Sigmoid colon (tissue), 7 donors: Measurements from ENCODE around the gene NR2C1. TPM values are rescaled to one million over a fixed set of nuclear protein-coding genes. Genes with fewer than 3 reads are reported as not detected.

Experiments
- DNase-seq: peaks from one replicate; pipeline ENCODE4 v3.0.0-alpha.2; 2019
- H3K27ac ChIP-seq, 4 donors: fragments of 200-600 bp; sonication (generic); one replicate each; pipeline ENCODE4 v1.5.1; 2016 to 2019; ENCODE audit warnings: mild to moderate bottlenecking in 1 of 4
- H3K27me3 ChIP-seq, 3 donors: fragments of 200-600 bp; sonication (generic); one replicate each; pipeline ENCODE4 v1.5.1; 2019; ENCODE audit warnings: mild to moderate bottlenecking in 1 of 3
- H3K36me3 ChIP-seq, 4 donors: fragments of 200-600 bp; sonication (generic); one replicate each; pipeline ENCODE4 v1.5.1; 2016 to 2019
- H3K4me1 ChIP-seq, 4 donors: fragments of 200-600 bp; sonication (generic); one replicate each; pipeline ENCODE4 v1.5.1; 2017 to 2019
- H3K4me3 ChIP-seq, 4 donors: fragments of 200-600 bp; sonication (generic); one replicate each; pipeline ENCODE4 v1.5.1; 2017 to 2019; ENCODE audit warnings: mild to moderate bottlenecking in 2 of 4, moderate library complexity in 1 of 4
- H3K9me3 ChIP-seq, 4 donors: fragments of 200-600 bp in 3 of 4; sonication (generic) in 3 of 4; one replicate each; pipeline versions ENCODE4 v1.5.1 to v1.6.1; 2013 to 2019
- EP300 ChIP-seq, 4 donors: sonication (generic); formaldehyde crosslinking; IDR thresholded peaks; one replicate each; pipeline ENCODE4 v1.6.1; 2017; ENCODE audit warnings: antibody characterized with exemption in 4 of 4
- POLR2A ChIP-seq, 2 donors: fragments of 450-650 bp; IDR thresholded peaks; one replicate each; pipeline ENCODE4 v1.6.1; 2016; ENCODE audit warnings: antibody characterized with exemption in 2 of 2, mild to moderate bottlenecking in 2 of 2, moderate library complexity in 2 of 2
- POLR2AphosphoS5 ChIP-seq, 4 donors: sonication (generic); formaldehyde crosslinking; IDR thresholded peaks; one replicate each; pipeline ENCODE4 v1.6.1; 2017; ENCODE audit warnings: antibody characterized with exemption in 4 of 4
- WGBS, 2 donors: extraction: QIAGEN DNeasy Blood & Tissue Kit; methylation state at CpG; one replicate each; pipeline ENCODE4 v1.1.7; 2013; 5-methylcytosine and 5-hydroxymethylcytosine counted together
- intact Hi-C: fragments of 100-400 bp; cut with DNase I; formaldehyde crosslinking; loops from one replicate; pipeline ENCODE4 v1.15.1; 2023
- polyA plus RNA-seq, 3 donors: library from polyadenylated mRNA; stranded (reverse); fragments of 200-250 nt; gene quantifications; one replicate each; pipeline ENCODE4 v1.2.3, GENCODE V29; 2013
- total RNA-seq, 4 donors: library from RNA; depleted of rRNA; stranded (reverse); fragments of >200 nt; gene quantifications; one replicate each; pipeline ENCODE4 v1.1.0, GENCODE V29; 2016
- TF ChIP-seq, protein P1 (sequence below), 4 experiments: fragments of 450-650 bp in 3 of 4; fragments of 200-600 bp in 1 of 4; IDR thresholded peaks; one replicate each; pipeline ENCODE4 v1.5.1; 2016 to 2019; ENCODE audit warnings: antibody characterized with exemption in 4 of 4, mild to moderate bottlenecking in 3 of 4, moderate library complexity in 2 of 4
- donor health status: healthy with polysubstance abuse.
- donor health status: Bipolar disorder and iron deficiency.
- donor health status: healthy.

The NR2C1 gene
- total and polyA plus RNA-seq, 7 donors = 7.8 to 78.1 (median 28.8) TPM

DNA sequence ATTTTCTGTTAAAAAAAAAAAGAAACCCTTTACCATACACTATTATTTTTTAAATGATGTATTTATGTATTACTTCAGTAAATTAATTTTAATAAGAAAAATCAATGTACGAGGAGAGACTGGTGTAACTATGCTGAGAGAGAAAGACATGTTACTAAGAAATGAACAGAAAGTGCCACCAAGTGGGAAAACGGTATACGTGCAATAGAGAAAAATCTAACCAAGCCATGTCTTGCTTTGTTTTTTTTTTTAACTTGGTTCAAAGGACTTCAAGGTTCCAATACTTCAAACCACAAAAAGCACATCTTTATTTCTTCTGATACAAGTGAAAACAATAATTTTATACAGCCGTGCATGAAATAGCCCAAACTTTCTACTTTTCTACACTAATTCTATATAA, 92.8 kb downstream of the NR2C1 start:
- 54 to 70% methylated on average over 4 of the region's 4 CpGs for WGBS, 2 donors
- no peaks in the 10 kb centered on the region for H3K9me3 ChIP-seq
- intact Hi-C loops = no loop called here

DNA sequence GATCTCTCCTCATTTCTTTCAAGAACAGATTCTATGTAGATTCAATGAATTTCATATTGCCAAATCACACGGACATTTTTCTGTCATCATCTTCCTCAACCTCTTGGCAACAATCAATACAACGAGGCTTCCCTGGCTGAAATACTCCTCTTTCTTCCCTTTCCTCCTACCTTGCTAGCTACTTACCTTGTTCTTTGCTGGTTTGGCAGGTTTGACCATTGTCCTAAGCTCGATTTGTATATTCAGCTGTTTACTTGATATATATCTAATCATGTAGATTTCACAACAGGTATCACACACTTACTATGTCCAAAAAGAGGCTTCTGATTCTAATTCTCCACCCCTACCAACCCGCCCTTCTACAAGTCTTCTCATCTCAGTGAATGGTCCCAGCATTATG, 93.5 kb downstream of the NR2C1 start:
- TF ChIP-seq POLR2A (IDR thresholded peaks at IDR 0.05) (no peak), EP300 (IDR thresholded peaks at IDR 0.05) (no peak), POLR2AphosphoS5 (IDR thresholded peaks at IDR 0.05) (no peak)
- TF ChIP-seq, protein P1, sequence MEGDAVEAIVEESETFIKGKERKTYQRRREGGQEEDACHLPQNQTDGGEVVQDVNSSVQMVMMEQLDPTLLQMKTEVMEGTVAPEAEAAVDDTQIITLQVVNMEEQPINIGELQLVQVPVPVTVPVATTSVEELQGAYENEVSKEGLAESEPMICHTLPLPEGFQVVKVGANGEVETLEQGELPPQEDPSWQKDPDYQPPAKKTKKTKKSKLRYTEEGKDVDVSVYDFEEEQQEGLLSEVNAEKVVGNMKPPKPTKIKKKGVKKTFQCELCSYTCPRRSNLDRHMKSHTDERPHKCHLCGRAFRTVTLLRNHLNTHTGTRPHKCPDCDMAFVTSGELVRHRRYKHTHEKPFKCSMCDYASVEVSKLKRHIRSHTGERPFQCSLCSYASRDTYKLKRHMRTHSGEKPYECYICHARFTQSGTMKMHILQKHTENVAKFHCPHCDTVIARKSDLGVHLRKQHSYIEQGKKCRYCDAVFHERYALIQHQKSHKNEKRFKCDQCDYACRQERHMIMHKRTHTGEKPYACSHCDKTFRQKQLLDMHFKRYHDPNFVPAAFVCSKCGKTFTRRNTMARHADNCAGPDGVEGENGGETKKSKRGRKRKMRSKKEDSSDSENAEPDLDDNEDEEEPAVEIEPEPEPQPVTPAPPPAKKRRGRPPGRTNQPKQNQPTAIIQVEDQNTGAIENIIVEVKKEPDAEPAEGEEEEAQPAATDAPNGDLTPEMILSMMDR (IDR thresholded peaks at IDR 0.05) = no peak
- H3K27me3 ChIP-seq = no peaks in the 10 kb centered on the region
- DNase-seq = no peak
- peaks cover 0 to 5% (median 0%) of the 10 kb centered on the region in 4 donors for H3K4me1 ChIP-seq
- H3K9me3 ChIP-seq = no peaks in the 10 kb centered on the region
- WGBS, 2 donors = 84 to 94% methylated on average over 4 of the region's 4 CpGs
- no peak overlapping the region for H3K27ac ChIP-seq
- H3K36me3 ChIP-seq = no peaks in the 10 kb centered on the region
- intact Hi-C loops = loop anchor here (10.0 kb wide), 1 partner anchor 435 kb away; no protein-coding TSS in a partner anchor
- H3K4me3 ChIP-seq = no peak overlapping the region

More for the DNA sequence above, 92.8 kb downstream of the NR2C1 start:
- H3K4me3 ChIP-seq = no peak overlapping the region
- H3K36me3 ChIP-seq = no peaks in the 10 kb centered on the region
- H3K27ac ChIP-seq = no peak overlapping the region
- DNase-seq = no peak
- H3K4me1 ChIP-seq = peaks cover 0 to 5% (median 0%) of the 10 kb centered on the region in 4 donors
- no peaks in the 10 kb centered on the region for H3K27me3 ChIP-seq
- TF ChIP-seq EP300 (IDR thresholded peaks at IDR 0.05) = no peak
- TF ChIP-seq, protein P1 (IDR thresholded peaks at IDR 0.05) = no peak
- no peak for TF ChIP-seq POLR2AphosphoS5 (IDR thresholded peaks at IDR 0.05)
- TF ChIP-seq POLR2A (IDR thresholded peaks at IDR 0.05) = no peak

DNA sequence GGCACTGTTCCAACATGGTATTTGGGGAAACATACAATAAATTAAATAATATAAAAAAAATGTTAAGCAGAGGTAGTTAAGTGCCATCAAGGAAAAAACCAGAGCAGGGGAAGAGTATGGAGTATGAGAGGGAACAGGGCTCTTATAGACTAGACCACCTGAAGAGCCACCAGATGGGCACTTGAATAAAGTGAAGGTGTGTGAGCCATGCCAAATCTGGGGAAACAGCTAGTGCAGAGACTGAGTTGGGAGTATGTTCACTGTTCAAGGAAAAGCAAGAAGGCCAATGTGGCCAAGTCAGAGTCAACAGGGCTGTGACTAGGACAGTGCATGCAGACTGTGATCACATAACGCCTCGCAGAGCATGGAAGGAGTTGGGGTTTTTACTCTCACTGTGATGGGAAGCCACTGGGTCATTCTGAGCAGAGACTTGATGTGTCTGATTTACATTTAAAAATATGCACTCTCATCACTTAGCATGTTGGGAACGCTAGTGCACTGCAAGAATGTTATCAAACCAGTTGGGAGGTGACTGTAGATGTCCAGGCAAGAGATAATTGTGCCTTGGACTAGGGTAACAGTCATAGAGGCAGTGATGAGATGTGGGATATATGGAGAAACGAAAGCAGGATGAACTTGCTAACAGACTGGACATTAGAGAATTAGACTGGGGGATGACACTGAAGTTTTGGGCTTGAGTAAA, 95.5 kb downstream of the NR2C1 start:
- no peaks in the 10 kb centered on the region for H3K9me3 ChIP-seq
- peaks cover 0 to 5% (median 0%) of the 10 kb centered on the region in 4 donors for H3K4me1 ChIP-seq
- H3K36me3 ChIP-seq = no peaks in the 10 kb centered on the region
- no peak for DNase-seq
- intact Hi-C loops = loop anchor here (10.0 kb wide), 1 partner anchor 433 kb away; no protein-coding TSS in a partner anchor
- TF ChIP-seq, protein P1 (IDR thresholded peaks at IDR 0.05) = no peak
- TF ChIP-seq POLR2A (IDR thresholded peaks at IDR 0.05) (no peak), EP300 (IDR thresholded peaks at IDR 0.05) (no peak), POLR2AphosphoS5 (IDR thresholded peaks at IDR 0.05) (no peak)
- H3K4me3 ChIP-seq = no peak overlapping the region
- H3K27me3 ChIP-seq = no peaks in the 10 kb centered on the region
- H3K27ac ChIP-seq = no peak overlapping the region
- 89 to 90% methylated on average over 4 of the region's 4 CpGs for WGBS, 2 donors

DNA sequence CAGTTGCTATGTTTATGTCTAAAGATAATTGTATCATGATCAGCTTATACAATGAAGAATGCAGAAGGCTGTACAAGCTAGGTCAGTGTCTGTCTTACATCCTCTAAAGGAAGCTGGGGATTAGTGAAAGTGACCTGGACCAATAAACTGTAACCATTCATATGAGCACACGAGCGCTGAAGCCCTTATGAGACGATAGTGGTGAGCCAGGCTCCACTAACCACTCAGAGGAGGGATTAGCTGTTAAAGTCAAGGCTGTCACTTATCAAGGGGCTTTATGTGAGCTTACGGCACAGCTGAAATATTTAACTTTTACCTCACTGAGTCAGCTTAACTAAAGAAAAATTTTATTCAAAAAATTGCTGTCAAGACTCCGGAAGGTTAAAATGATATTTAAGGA, 100.2 kb downstream of the NR2C1 start:
- H3K27ac ChIP-seq = no peak overlapping the region
- H3K36me3 ChIP-seq = peaks cover 0 to 18% (median 5%) of the 10 kb centered on the region in 4 donors
- TF ChIP-seq EP300 (IDR thresholded peaks at IDR 0.05) (no peak), POLR2AphosphoS5 (IDR thresholded peaks at IDR 0.05) (no peak), POLR2A (IDR thresholded peaks at IDR 0.05) (no peak)
- TF ChIP-seq, protein P1 (IDR thresholded peaks at IDR 0.05) = no peak
- 77 to 91% methylated on average over 5 of the region's 5 CpGs for WGBS, 2 donors
- no peak overlapping the region for H3K4me3 ChIP-seq
- no peaks in the 10 kb centered on the region for H3K9me3 ChIP-seq
- no peaks in the 10 kb centered on the region for H3K27me3 ChIP-seq
- no peak for DNase-seq
- intact Hi-C loops = loop anchor here (10.0 kb wide), 1 partner anchor 428 kb away; no protein-coding TSS in a partner anchor
- no peaks in the 10 kb centered on the region for H3K4me1 ChIP-seq
